WTC11 (cell line): Measurements from ENCODE around the gene ANKRD49.

Source experiments
- AFF4 ChIP-seq: sonication (generic); formaldehyde crosslinking; IDR thresholded peaks from 2 replicates; pipeline ENCODE4 v1.8.1; 2023; ENCODE audit warnings: mild to moderate bottlenecking, missing genetic modification reagents, borderline replicate concordance
- CTCF ChIP-seq: fragments of 200-600 bp; IDR thresholded peaks from 2 replicates; pipeline ENCODE4 v1.8.0; 2022; ENCODE audit warnings: antibody characterized with exemption
- EMX1 ChIP-seq: fragments of 250-450 bp; sonication (Bioruptor Pico); IDR thresholded peaks from 2 replicates; pipeline ENCODE4 v1.8.0; 2021; ENCODE audit warnings: mild to moderate bottlenecking
- GTF2I ChIP-seq: fragments of 250-450 bp; sonication (Bioruptor Pico); conservative IDR thresholded peaks from 2 replicates; pipeline ENCODE4 v1.4.0; 2021; ENCODE audit warnings: mild to moderate bottlenecking
- NR1H2 ChIP-seq: sonication (generic); formaldehyde crosslinking; IDR thresholded peaks from 2 replicates; pipeline ENCODE4 v1.9.0; 2021; ENCODE audit warnings: mild to moderate bottlenecking, moderate library complexity, missing genetic modification reagents
- NR2C2 ChIP-seq: sonication (generic); formaldehyde crosslinking; IDR thresholded peaks from 2 replicates; pipeline ENCODE4 v1.8.0; 2022; ENCODE audit warnings: mild to moderate bottlenecking, missing genetic modification reagents
- SMAD3 ChIP-seq: sonication (generic); formaldehyde crosslinking; IDR thresholded peaks from 2 replicates; pipeline ENCODE4 v1.8.0; 2022; ENCODE audit warnings: missing genetic modification reagents, mild to moderate bottlenecking, borderline replicate concordance
- TF ChIP-seq, protein P1 (sequence below): sonication (generic); formaldehyde crosslinking; IDR thresholded peaks from 2 replicates; pipeline ENCODE4 v1.8.1; 2022; ENCODE audit warnings: low read depth, missing genetic modification reagents, borderline replicate concordance
- TF ChIP-seq, protein P2 (sequence below): sonication (generic); formaldehyde crosslinking; IDR thresholded peaks from 2 replicates; pipeline ENCODE4 v1.8.1; 2023; ENCODE audit warnings: mild to moderate bottlenecking, missing genetic modification reagents, moderate library complexity
- TF ChIP-seq, protein P3 (sequence below): sonication (generic); formaldehyde crosslinking; conservative IDR thresholded peaks from 2 replicates; pipeline ENCODE4 v1.8.1; 2022; ENCODE audit warnings: mild to moderate bottlenecking, missing genetic modification reagents

DNA sequence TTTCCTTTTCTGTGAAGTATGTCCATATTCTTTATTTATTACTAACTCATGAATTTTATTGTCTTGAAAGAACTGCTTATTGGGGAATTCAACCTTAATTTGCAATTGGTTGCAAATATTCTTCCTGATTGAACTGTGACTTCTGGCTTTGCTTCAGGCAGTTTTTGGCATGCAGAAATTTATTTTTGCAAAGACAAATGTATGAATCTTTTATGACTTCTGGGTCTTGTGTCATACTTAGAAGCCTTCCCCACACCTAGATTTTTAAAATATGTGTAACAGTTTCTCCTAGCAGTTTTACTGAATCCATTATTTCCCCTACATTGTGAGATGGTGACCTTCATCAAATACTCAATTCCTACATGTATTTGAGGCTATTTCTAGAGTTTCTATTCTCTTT, 12.4 kb upstream of the ANKRD49 start:
- TF ChIP-seq, protein P1, sequence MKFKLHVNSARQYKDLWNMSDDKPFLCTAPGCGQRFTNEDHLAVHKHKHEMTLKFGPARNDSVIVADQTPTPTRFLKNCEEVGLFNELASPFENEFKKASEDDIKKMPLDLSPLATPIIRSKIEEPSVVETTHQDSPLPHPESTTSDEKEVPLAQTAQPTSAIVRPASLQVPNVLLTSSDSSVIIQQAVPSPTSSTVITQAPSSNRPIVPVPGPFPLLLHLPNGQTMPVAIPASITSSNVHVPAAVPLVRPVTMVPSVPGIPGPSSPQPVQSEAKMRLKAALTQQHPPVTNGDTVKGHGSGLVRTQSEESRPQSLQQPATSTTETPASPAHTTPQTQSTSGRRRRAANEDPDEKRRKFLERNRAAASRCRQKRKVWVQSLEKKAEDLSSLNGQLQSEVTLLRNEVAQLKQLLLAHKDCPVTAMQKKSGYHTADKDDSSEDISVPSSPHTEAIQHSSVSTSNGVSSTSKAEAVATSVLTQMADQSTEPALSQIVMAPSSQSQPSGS (CRISPR knock-in tag) = no peak
- no peak for TF ChIP-seq CTCF
- TF ChIP-seq EMX1 = no peak
- TF ChIP-seq NR1H2 (CRISPR knock-in tag) = no peak
- TF ChIP-seq, protein P2, sequence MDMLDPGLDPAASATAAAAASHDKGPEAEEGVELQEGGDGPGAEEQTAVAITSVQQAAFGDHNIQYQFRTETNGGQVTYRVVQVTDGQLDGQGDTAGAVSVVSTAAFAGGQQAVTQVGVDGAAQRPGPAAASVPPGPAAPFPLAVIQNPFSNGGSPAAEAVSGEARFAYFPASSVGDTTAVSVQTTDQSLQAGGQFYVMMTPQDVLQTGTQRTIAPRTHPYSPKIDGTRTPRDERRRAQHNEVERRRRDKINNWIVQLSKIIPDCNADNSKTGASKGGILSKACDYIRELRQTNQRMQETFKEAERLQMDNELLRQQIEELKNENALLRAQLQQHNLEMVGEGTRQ = no peak
- TF ChIP-seq NR2C2 = no peak
- no peak for TF ChIP-seq GTF2I (CRISPR knock-in tag)
- TF ChIP-seq, protein P3, sequence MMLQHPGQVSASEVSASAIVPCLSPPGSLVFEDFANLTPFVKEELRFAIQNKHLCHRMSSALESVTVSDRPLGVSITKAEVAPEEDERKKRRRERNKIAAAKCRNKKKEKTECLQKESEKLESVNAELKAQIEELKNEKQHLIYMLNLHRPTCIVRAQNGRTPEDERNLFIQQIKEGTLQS (CRISPR knock-in tag) = no peak
- no peak for TF ChIP-seq SMAD3 (CRISPR knock-in tag)
- no peak for TF ChIP-seq AFF4 (CRISPR knock-in tag)
